ENCODE results near the gene APIP.

DNA sequence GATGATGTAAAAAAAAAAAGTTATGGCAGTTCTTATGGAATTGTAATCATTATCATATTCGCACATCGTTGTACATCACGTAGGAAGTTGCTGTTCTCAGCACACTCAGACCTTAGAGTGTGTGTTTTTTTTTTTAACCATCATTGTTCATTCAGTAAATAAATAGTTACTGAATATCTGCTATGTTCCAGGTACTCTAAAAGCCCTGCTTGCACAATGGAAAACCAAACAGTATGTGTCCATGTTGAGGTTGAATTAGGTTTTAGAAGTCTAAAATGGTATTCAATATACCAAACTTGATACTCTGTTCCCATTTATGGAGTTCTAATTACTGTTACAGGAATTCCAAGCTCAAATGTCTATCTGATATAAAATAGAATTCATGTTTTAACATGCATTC is 41.4 kb upstream of the APIP start:
- TF ChIP-seq, protein P1, sequence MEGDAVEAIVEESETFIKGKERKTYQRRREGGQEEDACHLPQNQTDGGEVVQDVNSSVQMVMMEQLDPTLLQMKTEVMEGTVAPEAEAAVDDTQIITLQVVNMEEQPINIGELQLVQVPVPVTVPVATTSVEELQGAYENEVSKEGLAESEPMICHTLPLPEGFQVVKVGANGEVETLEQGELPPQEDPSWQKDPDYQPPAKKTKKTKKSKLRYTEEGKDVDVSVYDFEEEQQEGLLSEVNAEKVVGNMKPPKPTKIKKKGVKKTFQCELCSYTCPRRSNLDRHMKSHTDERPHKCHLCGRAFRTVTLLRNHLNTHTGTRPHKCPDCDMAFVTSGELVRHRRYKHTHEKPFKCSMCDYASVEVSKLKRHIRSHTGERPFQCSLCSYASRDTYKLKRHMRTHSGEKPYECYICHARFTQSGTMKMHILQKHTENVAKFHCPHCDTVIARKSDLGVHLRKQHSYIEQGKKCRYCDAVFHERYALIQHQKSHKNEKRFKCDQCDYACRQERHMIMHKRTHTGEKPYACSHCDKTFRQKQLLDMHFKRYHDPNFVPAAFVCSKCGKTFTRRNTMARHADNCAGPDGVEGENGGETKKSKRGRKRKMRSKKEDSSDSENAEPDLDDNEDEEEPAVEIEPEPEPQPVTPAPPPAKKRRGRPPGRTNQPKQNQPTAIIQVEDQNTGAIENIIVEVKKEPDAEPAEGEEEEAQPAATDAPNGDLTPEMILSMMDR (IDR thresholded peaks at IDR 0.05; ENCODE audit: low read length), result no peak
- TF ChIP-seq EZH2 (IDR thresholded peaks at IDR 0.05; ENCODE audit: borderline replicate concordance, low read length), result no peak
